KOPT-K1 (cell line): ENCODE results near the gene MAN1A1.
"Not testable (repeated sequence)": the region's sequence is repeated elsewhere in the genome, so short reads cannot be mapped to it uniquely, and the experiment has no call there.

Source experiments
- H3K27ac ChIP-seq: fragments of 200-600 bp; sonication (generic); 2 replicates; pipeline ENCODE4 v1.5.1; 2016; ENCODE audit warnings: antibody characterized with exemption, mild to moderate bottlenecking, low read depth, low read length; ENCODE audit not compliant: poor library complexity, severe bottlenecking
- H3K36me3 ChIP-seq: fragments of 200-600 bp; sonication (generic); 2 replicates; pipeline ENCODE4 v1.5.1; 2017; ENCODE audit warnings: antibody characterized with exemption, mild to moderate bottlenecking, low read length, moderate library complexity; ENCODE audit not compliant: insufficient read depth
- H3K9me3 ChIP-seq: fragments of 200-600 bp; sonication (generic); 2 replicates; pipeline ENCODE4 v1.5.1; 2017; ENCODE audit warnings: antibody characterized with exemption, low read length, mild to moderate bottlenecking; ENCODE audit not compliant: insufficient read depth, poor library complexity, severe bottlenecking

MAN1A1 gene

GRCh38 chr6:119172824-119173223 lies 176.7 kb downstream of the MAN1A1 start:
- Histone ChIP-seq H3K36me3 (no peaks in the 10 kb centered on the region; the same call in 1 of the 2 replicates), H3K9me3 (no peaks in the 10 kb centered on the region), H3K27ac (no peak overlapping the region)

- Histone ChIP-seq H3K27ac (no peak overlapping the region), H3K36me3 (no peaks in the 10 kb centered on the region), H3K9me3 (no peaks in the 10 kb centered on the region)
These were observed 177.5 kb downstream of the MAN1A1 start for GRCh38 chr6:119171864-119172588.

GRCh38 chr6:119171088-119171841 lies 178.3 kb downstream of the MAN1A1 start:
- Histone ChIP-seq H3K36me3 (no peaks in the 10 kb centered on the region), H3K27ac (no peak overlapping the region), H3K9me3 (no peaks in the 10 kb centered on the region)

- no peaks in the 10 kb centered on the region for H3K9me3 ChIP-seq
- no peak overlapping the region for H3K27ac ChIP-seq
- H3K36me3 ChIP-seq: no peaks in the 10 kb centered on the region
These were observed 179.0 kb downstream of the MAN1A1 start for GRCh38 chr6:119170447-119171087.

GRCh38 chr6:119170103-119170446 lies 179.5 kb downstream of the MAN1A1 start:
- Histone ChIP-seq H3K27ac (no peak overlapping the region), H3K9me3 (no peaks in the 10 kb centered on the region), H3K36me3 (no peaks in the 10 kb centered on the region)

- H3K9me3 ChIP-seq, H3K36me3 ChIP-seq, H3K27ac ChIP-seq: not testable (repeated sequence)
These were observed 180.2 kb downstream of the MAN1A1 start for GRCh38 chr6:119169355-119169754.

GRCh38 chr6:119166024-119166784 lies 183.4 kb downstream of the MAN1A1 start:
- Histone ChIP-seq H3K36me3 (no peaks in the 10 kb centered on the region), H3K27ac (no peak overlapping the region), H3K9me3 (no peaks in the 10 kb centered on the region)

- H3K36me3 ChIP-seq: no peaks in the 10 kb centered on the region
- H3K9me3 ChIP-seq: no peaks in the 10 kb centered on the region
- H3K27ac ChIP-seq: no peak overlapping the region
These were observed 186.6 kb downstream of the MAN1A1 start for GRCh38 chr6:119163006-119163405.

- no peaks in the 10 kb centered on the region for H3K9me3 ChIP-seq
- no peak overlapping the region for H3K27ac ChIP-seq
- no peaks in the 10 kb centered on the region for H3K36me3 ChIP-seq
These were observed 187.3 kb downstream of the MAN1A1 start for GRCh38 chr6:119162134-119162775.

GRCh38 chr6:119161438-119161837 lies 188.1 kb downstream of the MAN1A1 start:
- Histone ChIP-seq H3K9me3 (no peaks in the 10 kb centered on the region), H3K27ac (no peak overlapping the region), H3K36me3 (no peaks in the 10 kb centered on the region)

GRCh38 chr6:119160911-119161310 lies 188.7 kb downstream of the MAN1A1 start:
- H3K9me3 ChIP-seq: no peaks in the 10 kb centered on the region
- H3K36me3 ChIP-seq: no peaks in the 10 kb centered on the region
- H3K27ac ChIP-seq: no peak overlapping the region

GRCh38 chr6:119158057-119158848 lies 191.3 kb downstream of the MAN1A1 start:
- H3K36me3 ChIP-seq: no peaks in the 10 kb centered on the region
- no peak overlapping the region for H3K27ac ChIP-seq

GRCh38 chr6:119157506-119157815 lies 192.1 kb downstream of the MAN1A1 start:
- Histone ChIP-seq H3K27ac (no peak overlapping the region), H3K9me3 (no peaks in the 10 kb centered on the region), H3K36me3 (no peaks in the 10 kb centered on the region)

More at GRCh38 chr6:119158057-119158848, 191.3 kb downstream of the MAN1A1 start:
- no peaks in the 10 kb centered on the region for H3K9me3 ChIP-seq
